ENCODE data around the gene EPB41L1.

Gene EPB41L1

GRCh38 chr20:36154700-36155628 lies at the start of gene EPB41L1:
TSS of gene EPB41L1 (plus strand) at chr20:36154740. CDS start at chr20:36173778, 19,038 bp downstream.
- DNase-seq = no peak

- DNase-seq = no peak
Measured at GRCh38 chr20:36104856-36105255, 49.7 kb upstream of the EPB41L1 start.

- no peak for DNase-seq
Measured at GRCh38 chr20:36105711-36106226, 48.8 kb upstream of the EPB41L1 start.

- DNase-seq = no peak
Measured at GRCh38 chr20:36106606-36107005, 47.9 kb upstream of the EPB41L1 start.

- no peak for DNase-seq
Measured at GRCh38 chr20:36107881-36108280, 46.7 kb upstream of the EPB41L1 start.

GRCh38 chr20:36109251-36109947 lies 45.1 kb upstream of the EPB41L1 start:
- no peak for DNase-seq

- no peak for DNase-seq
Measured at GRCh38 chr20:36110994-36111393, 43.5 kb upstream of the EPB41L1 start.

- no peak for DNase-seq
Measured at GRCh38 chr20:36112112-36112511, 42.4 kb upstream of the EPB41L1 start.

GRCh38 chr20:36113036-36113435 lies 41.5 kb upstream of the EPB41L1 start:
- no peak for DNase-seq

GRCh38 chr20:36113566-36114250 lies 40.8 kb upstream of the EPB41L1 start:
- DNase-seq = no peak

- no peak for DNase-seq
Measured at GRCh38 chr20:36114707-36115106, 39.8 kb upstream of the EPB41L1 start.

- no peak for DNase-seq
Measured at GRCh38 chr20:36115925-36116324, 38.6 kb upstream of the EPB41L1 start.

GRCh38 chr20:36116807-36117441 lies 37.6 kb upstream of the EPB41L1 start:
- DNase-seq = no peak

GRCh38 chr20:36117638-36118037 lies 36.9 kb upstream of the EPB41L1 start:
- no peak for DNase-seq

GRCh38 chr20:36118371-36118770 lies 36.2 kb upstream of the EPB41L1 start:
- no peak for DNase-seq

- no peak for DNase-seq
Measured at GRCh38 chr20:36119537-36119936, 35.0 kb upstream of the EPB41L1 start.

GRCh38 chr20:36120241-36120640 lies 34.3 kb upstream of the EPB41L1 start:
- DNase-seq = no peak

GRCh38 chr20:36120991-36121390 lies 33.5 kb upstream of the EPB41L1 start:
- no peak for DNase-seq

- DNase-seq = no peak
Measured at GRCh38 chr20:36121981-36122930, 32.3 kb upstream of the EPB41L1 start.

GRCh38 chr20:36122931-36123288 lies 31.6 kb upstream of the EPB41L1 start:
- no peak for DNase-seq

- DNase-seq = no peak
Measured at GRCh38 chr20:36125097-36125496, 29.4 kb upstream of the EPB41L1 start.

Data from activated CD4-positive, CD25-positive, alpha-beta regulatory T cell treated with anti-CD3 and anti-CD28 coated beads, Interleukin-2, amount 50 U/mL, for 72 hours (primary cell).